Measurements from ENCODE around the gene TBCD. TPM values are rescaled to one million over a fixed set of nuclear protein-coding genes. Genes with fewer than 3 reads are reported as not detected.

The TBCD gene
- total RNA-seq, 2 donors from 2014 or later, result 55.0 to 55.5 TPM

DNA sequence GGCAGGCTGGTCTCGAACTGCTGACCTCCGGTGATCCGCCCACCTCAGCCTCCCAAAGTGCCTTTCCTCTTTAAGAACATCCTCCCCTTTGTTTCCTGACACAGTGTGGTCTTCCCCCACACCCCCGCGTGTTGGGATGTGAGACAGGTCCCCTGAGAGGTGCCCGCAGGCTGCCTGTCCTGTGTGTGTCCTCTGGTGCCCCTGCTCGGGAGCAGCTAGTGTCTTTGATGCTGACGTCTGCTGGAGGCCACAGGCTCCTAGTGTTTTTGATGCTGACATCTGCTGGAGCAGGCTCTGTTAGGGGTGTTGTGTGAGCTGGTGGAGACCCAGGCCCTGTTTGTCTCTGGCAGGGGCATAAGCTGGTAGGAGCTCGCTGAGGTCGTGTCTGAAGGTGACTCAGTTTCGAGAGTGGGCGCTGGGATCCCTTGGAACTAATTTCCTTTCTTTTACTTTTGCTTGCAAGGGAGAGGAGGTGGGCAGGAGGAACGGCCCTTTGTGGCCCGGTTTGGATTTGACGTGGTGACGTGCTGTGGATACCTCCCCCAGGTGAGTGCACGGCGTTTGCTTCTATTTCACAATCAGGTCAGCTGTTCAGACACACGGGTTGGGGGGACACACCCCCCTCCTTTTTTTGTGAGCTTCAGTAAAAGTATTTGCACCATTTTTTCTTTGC, 29.4 kb upstream of the TBCD start:
- Histone ChIP-seq H3K36me3 (peaks cover 25% of the 10 kb centered on the region), H3K27me3 (replicated peaks; ENCODE audit: insufficient read depth) (no peaks in the 10 kb centered on the region), H3K4me1 (ENCODE audit: control insufficient read depth in 1 of 2, low read depth in 2 of 2) (peaks cover 4 to 10% of the 10 kb centered on the region in 2 donors), H3K27ac (no peak overlapping the region), H3K4me3 (no peak overlapping the region), H3K9me3 (no peaks in the 10 kb centered on the region)
- DNase-seq (ENCODE audit: low spot score) (no peak), ATAC-seq (ENCODE audit: insufficient number of reproducible peaks, low FRiP score, low read depth) (no peak)
- no peak for TF ChIP-seq CTCF (IDR thresholded peaks at IDR 0.05)

- ATAC-seq (ENCODE audit: insufficient number of reproducible peaks, low FRiP score, low read depth) (no peak), DNase-seq (ENCODE audit: low spot score) (no peak)
- Histone ChIP-seq H3K36me3 (peaks cover 25% of the 10 kb centered on the region), H3K4me1 (ENCODE audit: control insufficient read depth in 1 of 2, low read depth in 2 of 2) (peaks cover 0 to 2% of the 10 kb centered on the region in 2 donors), H3K27me3 (replicated peaks; ENCODE audit: insufficient read depth) (no peaks in the 10 kb centered on the region), H3K4me3 (no peak overlapping the region), H3K9me3 (no peaks in the 10 kb centered on the region), H3K27ac (no peak overlapping the region)
- no peak for TF ChIP-seq CTCF (IDR thresholded peaks at IDR 0.05)
Measured at GRCh38 chr17:82723169-82723807, 28.6 kb upstream of the TBCD start.

DNA sequence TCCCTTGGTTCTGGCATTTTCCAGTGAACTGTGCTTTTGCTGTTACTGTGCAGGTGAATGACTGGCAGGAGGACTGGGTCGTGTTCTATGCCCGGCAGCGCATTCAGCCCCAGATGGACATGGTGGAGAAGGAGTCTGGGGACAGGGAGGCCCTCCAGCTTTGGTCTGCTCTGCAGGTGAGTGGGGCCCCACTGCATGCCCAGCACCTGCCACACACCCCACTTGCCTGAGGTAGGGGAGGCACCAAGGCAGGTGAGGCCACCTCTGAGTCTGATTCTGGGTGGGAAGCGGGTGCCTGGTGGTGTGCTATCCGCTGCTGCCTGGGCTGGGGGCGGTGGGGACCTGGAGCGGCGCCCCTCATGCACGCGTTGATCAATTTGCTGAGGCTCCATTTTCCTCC, 25.4 kb upstream of the TBCD start:
- Histone ChIP-seq H3K9me3 (no peaks in the 10 kb centered on the region), H3K4me1 (ENCODE audit: control insufficient read depth in 1 of 2, low read depth in 2 of 2) (no peaks in the 10 kb centered on the region), H3K4me3 (no peak overlapping the region), H3K36me3 (peaks cover 24% of the 10 kb centered on the region), H3K27me3 (replicated peaks; ENCODE audit: insufficient read depth) (no peaks in the 10 kb centered on the region), H3K27ac (no peak overlapping the region)
- no peak for TF ChIP-seq CTCF (IDR thresholded peaks at IDR 0.05)
- DNase-seq (ENCODE audit: low spot score) (no peak), ATAC-seq (ENCODE audit: insufficient number of reproducible peaks, low FRiP score, low read depth) (no peak)

GRCh38 chr17:82729479-82730260, 22.2 kb upstream of the TBCD start:
- Histone ChIP-seq H3K36me3 (peaks cover 7% of the 10 kb centered on the region), H3K9me3 (no peaks in the 10 kb centered on the region)

More at GRCh38 chr17:82729479-82730260, 22.2 kb upstream of the TBCD start:
- ATAC-seq (ENCODE audit: insufficient number of reproducible peaks, low FRiP score, low read depth) (no peak), DNase-seq (ENCODE audit: low spot score) (no peak)
- TF ChIP-seq CTCF (IDR thresholded peaks at IDR 0.05), result no peak
- no peaks in the 10 kb centered on the region for H3K27me3 ChIP-seq (replicated peaks; ENCODE audit: insufficient read depth)
- H3K4me3 ChIP-seq, result no peak overlapping the region
- peaks cover 0 to 4% of the 10 kb centered on the region in 2 donors for H3K4me1 ChIP-seq (ENCODE audit: control insufficient read depth in 1 of 2, low read depth in 2 of 2)
- H3K27ac ChIP-seq, result no peak overlapping the region
